Erythroblast (primary cell): ENCODE data around the gene CDKAL1.

Experiments
- GATA1 ChIP-seq: IDR thresholded peaks from 2 replicates; pipeline ENCODE4 v1.6.1; 2011; ENCODE audit warnings: low read depth, mild to moderate bottlenecking, control low read depth, low read length, moderate library complexity
- POLR2A ChIP-seq: IDR thresholded peaks from 2 replicates; pipeline ENCODE4 v1.6.1; 2011; ENCODE audit warnings: mild to moderate bottlenecking, low read length

- TF ChIP-seq POLR2A (no peak), GATA1 (no peak)
These were observed 211.8 kb downstream of the CDKAL1 start for GRCh38 chr6:20746024-20746423.
